Dermis blood vessel endothelial cell (primary cell): Measurements from ENCODE around the gene GNAL. TPM values are rescaled to one million over a fixed set of nuclear protein-coding genes. Genes with fewer than 3 reads are reported as not detected.
"Not testable (repeated sequence)": the region's sequence is repeated elsewhere in the genome, so short reads cannot be mapped to it uniquely, and the experiment has no call there.

Experiments used
- DNase-seq: peaks from one replicate; pipeline ENCODE4 v3.0.0; 2010
- total RNA-seq: library from RNA; depleted of rRNA; stranded (reverse); fragments of >200 nt; gene quantifications from 2 replicates; pipeline ENCODE4 v1.2.3, GENCODE V29; 2014

GNAL gene
- total RNA-seq, 1 donor from 2014 or later, result 0.68 TPM

DNA sequence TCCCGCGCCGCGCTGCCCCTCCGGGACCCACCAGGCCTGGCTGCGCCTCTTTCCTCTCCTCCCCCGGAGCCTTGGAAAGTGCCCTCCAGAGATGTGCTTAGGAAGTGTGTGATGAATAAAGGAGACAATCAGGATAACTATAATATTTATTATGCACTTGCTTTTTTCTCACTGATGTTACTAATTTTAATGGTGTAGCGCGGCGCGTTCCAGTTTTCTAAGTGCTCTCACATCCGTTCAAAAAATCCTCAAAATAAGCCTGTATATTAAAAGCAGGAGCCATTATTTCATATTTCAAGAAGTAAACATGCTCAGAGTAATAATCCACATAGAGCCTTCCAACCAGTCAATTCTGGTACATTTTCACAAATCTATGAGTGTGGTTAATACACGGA is 220.0 kb downstream of the GNAL start:
- no peak for DNase-seq

DNA sequence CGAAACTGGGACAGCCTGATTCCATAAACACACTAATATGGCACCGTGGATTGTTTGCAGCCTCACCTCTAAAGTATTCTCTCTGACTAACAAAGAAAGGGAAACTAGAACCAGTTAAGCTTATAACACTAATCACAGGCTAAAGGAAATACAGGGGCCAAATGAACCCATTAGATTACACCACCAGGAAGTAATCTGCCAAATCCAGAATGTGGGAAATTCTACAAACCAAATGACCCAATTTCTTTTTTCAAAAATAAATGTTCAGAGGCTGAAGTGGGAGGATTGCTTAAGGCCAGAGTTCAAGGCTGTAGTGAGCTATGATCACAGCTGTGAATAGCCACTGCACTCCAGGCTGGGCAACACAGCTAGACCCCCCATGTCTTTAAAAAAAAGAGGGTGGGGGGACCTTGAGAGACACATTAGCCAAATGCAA is 220.5 kb downstream of the GNAL start:
- peak; percentile 61 for DNase-seq

DNA sequence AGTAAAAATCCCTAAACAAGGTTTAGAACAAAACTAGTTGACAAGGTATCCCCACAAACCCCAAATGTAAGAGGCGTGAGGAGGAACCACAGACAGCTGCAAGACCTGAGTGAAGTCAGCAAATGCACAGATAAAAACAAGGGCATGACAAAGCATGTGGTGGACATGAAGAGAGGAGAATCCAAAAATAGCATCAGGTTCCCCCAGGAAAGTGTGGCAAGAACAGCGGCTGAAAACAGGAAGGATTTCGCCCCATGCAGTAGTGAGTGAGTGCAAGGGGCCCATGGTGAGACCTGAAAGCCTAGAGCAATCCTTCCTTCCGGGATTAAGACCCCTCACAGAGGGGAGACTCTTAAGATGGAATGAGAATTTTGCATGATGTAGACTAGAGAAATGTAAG is 227.8 kb downstream of the GNAL start:
- DNase-seq, result not testable (repeated sequence)

GRCh38 chr18:11919522-11919921 is 230.5 kb downstream of the GNAL start:
- DNase-seq, result not testable (repeated sequence)

GRCh38 chr18:11923450-11923849 is 234.4 kb downstream of the GNAL start:
- DNase-seq, result no peak

DNA sequence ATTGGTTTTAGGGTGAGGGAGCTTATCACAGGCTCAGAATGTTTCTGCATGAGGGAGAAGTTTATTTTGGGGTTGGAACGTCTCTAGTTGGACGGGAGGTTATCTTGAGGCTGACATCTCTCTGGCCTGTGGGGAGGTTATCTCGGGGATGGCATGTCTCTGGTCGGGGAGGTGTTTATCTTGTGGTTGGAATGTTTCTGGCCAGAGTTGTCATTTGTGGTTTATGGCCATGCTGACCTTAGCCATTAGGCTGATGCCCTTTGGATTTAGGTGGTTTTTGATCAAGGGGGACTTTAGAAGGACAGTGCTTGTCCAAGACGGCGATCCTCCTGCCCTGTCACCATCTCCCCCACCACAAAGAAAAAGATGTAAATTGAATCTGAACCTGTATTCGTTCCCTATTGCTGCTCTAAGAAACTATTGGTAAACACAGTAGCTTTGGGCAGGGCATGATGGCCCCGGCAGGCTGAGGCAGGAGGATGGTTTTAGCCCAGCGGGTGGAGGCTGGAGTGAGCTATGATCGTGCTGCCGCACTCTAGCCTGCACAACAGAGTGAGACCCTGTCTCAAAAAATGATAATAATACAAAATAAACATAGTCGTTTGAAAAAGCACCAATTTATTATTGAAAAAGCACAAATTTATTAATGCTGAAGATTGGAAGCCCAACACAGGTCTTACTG is 236.9 kb downstream of the GNAL start:
- no peak for DNase-seq

- no peak for DNase-seq
Observed at GRCh38 chr18:11927497-11927896, 238.4 kb downstream of the GNAL start.

DNA sequence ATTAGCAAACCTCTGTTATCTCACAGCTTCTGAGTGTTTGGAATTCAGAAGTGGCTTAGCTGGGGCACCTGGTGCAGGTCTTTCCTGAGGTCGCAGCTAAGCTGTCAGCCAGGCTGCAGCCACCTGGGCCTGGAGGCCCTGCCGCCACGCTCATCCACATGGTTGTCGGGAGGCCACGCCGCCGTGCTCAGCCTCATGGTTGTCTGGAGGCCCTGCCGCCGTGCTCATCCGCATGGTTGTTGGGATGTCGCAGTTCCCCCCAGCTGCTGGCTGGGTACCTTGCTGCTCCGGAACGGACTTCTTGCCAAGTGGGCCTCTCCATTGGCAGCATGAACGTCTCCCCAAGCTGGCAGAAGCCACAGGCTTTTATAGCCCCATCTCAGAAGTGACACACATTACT is 243.3 kb downstream of the GNAL start:
- no peak for DNase-seq

Other genes with a start within 250 kb of the GNAL start
- gene SLC35G4, start 79.7 kb upstream of the GNAL start, total RNA-seq, result not detected in 2 replicates
- gene CHMP1B, start 162.1 kb downstream of the GNAL start, total RNA-seq, result 71.8 and 89.3 TPM in 2 replicates
- gene MPPE1, start 219.1 kb downstream of the GNAL start, total RNA-seq, result 14.6 and 15.6 TPM in 2 replicates